K562 (cell line): Measurements from ENCODE around the gene SH3BP2. TPM values are rescaled to one million over a fixed set of nuclear protein-coding genes. Genes with fewer than 3 reads are reported as not detected.

Experiments used
- ATAC-seq: fragments of 200-7000 bp; cut with Tn5 transposase; 3 replicates; pipeline ENCODE4 v1.9.1; 2020; ENCODE audit warnings: moderate library complexity
- BruUV-seq: library from RNA; stranded (reverse); fragments of 400-500 nt; replicated peaks from 2 replicates; lab custom pipeline; 2021; lab: Mats Ljungman, UMichigan
- CTCF ChIA-PET: fragments of 300-600 bp; formaldehyde crosslinking; extraction: SDS; loops from one replicate; lab custom pipeline; 2021; ENCODE audit warnings: low intra/inter-chr PET ratio; lab: Yijun Ruan, JAX
- POLR2A ChIA-PET: fragments of 300-600, 350-650 bp; sonication (Branson Sonifier 250); formaldehyde crosslinking; extraction: SDS; loops from one replicate; lab custom pipeline; 2021; ENCODE audit warnings: antibody characterized with exemption, inconsistent platforms; lab: Yijun Ruan, JAX
- DNase-seq, 4 experiments: peaks; one replicate each; pipeline versions ENCODE4 v3.0.0 to v3.0.0-alpha.2; 2011 to 2018; ENCODE audit warnings: low spot score in 3 of 4, mixed read lengths in 3 of 4; ENCODE audit errors: extremely low read depth in 1 of 4
- FAIRE-seq: peaks from 2 replicates; lab custom pipeline; 2011; peaks lifted over from hg19 to GRCh38; lab: Jason Lieb, UNC
- H2AFZ ChIP-seq: 2 replicates; pipeline ENCODE4 v1.6.0; 2011; ENCODE audit warnings: low read depth, low read length, control low read depth, inconsistent platforms
- H3K27ac ChIP-seq: fragments of 200-600 bp; 3 replicates; pipeline ENCODE4 v1.8.0; 2011; ENCODE audit warnings: low read depth, mild to moderate bottlenecking, control low read depth, inconsistent platforms, low read length, moderate library complexity, mixed read lengths; ENCODE audit errors: extremely low read depth
- H3K27me3 ChIP-seq, 2 experiments: fragments of 300-600 bp in 1 of 2; 2 replicates in 1 of 2; 3 replicates in 1 of 2; pipeline versions ENCODE4 v1.6.0 to v1.8.0; 2011; ENCODE audit warnings: inconsistent platforms in 2 of 2, low read length in 2 of 2, mild to moderate bottlenecking in 1 of 2, mixed read lengths in 1 of 2, moderate library complexity in 1 of 2; ENCODE audit not compliant: control insufficient read depth in 2 of 2, insufficient read depth in 2 of 2
- H3K36me3 ChIP-seq: fragments of 300-600 bp; 3 replicates; pipeline ENCODE4 v1.8.0; 2011; ENCODE audit warnings: mild to moderate bottlenecking, low read length, inconsistent platforms; ENCODE audit not compliant: control insufficient read depth, insufficient read depth
- H3K4me1 ChIP-seq, 2 experiments: fragments of 200-600 bp in 1 of 2; replicated peaks in 1 of 2; 2 replicates in 1 of 2; 3 replicates in 1 of 2; pipeline versions ENCODE4 v1.5.1 to v1.8.0; 2011; ENCODE audit warnings: inconsistent platforms in 2 of 2, low read length in 2 of 2, mild to moderate bottlenecking in 1 of 2, mixed read lengths in 1 of 2, moderate library complexity in 1 of 2; ENCODE audit not compliant: control insufficient read depth in 2 of 2, insufficient read depth in 2 of 2
- H3K4me2 ChIP-seq: 2 replicates; pipeline ENCODE4 v1.6.1; 2011; ENCODE audit warnings: low read length, control low read depth, inconsistent platforms, mixed read lengths; ENCODE audit not compliant: insufficient read depth
- H3K4me3 ChIP-seq: fragments of 200-600 bp; sonication (generic), shearing (Covaris generic); 2 replicates; pipeline ENCODE4 v1.5.1; 2016; ENCODE audit warnings: control low read depth, inconsistent platforms
- H3K79me2 ChIP-seq: fragments of 200-600 bp; 3 replicates; pipeline ENCODE4 v1.8.0; 2011; ENCODE audit warnings: low read length, inconsistent platforms; ENCODE audit not compliant: control insufficient read depth, insufficient read depth
- H3K9ac ChIP-seq, 2 experiments: 2 replicates each; pipeline versions ENCODE4 v1.6.0 to v1.6.1; 2011; ENCODE audit warnings: low read depth in 2 of 2, low read length in 2 of 2, control low read depth in 1 of 2, inconsistent platforms in 1 of 2, mild to moderate bottlenecking in 1 of 2, mixed read lengths in 1 of 2; ENCODE audit not compliant: insufficient read depth in 1 of 2
- H3K9me1 ChIP-seq: one replicate; pipeline ENCODE4 v1.6.0; 2011; ENCODE audit warnings: inconsistent platforms, mild to moderate bottlenecking, low read length, moderate library complexity; ENCODE audit not compliant: control insufficient read depth, insufficient read depth
- H3K9me3 ChIP-seq: replicated peaks from 2 replicates; pipeline ENCODE4 v1.5.1; 2011; ENCODE audit warnings: low read depth, low read length, inconsistent platforms; ENCODE audit not compliant: control insufficient read depth, insufficient read depth
- H4K20me1 ChIP-seq: replicated peaks from 2 replicates; pipeline ENCODE4 v1.6.1; 2011; ENCODE audit warnings: low read length, inconsistent platforms, mixed read lengths; ENCODE audit not compliant: control insufficient read depth, insufficient read depth
- BMI1 ChIP-seq: fragments of 150-350 bp; IDR thresholded peaks from 2 replicates; pipeline ENCODE4 v1.6.1; 2014; ENCODE audit warnings: low read length
- COPS2 ChIP-seq: fragments of 450-650 bp; conservative IDR thresholded peaks from 2 replicates; pipeline ENCODE4 v1.6.1; 2016; ENCODE audit warnings: mild to moderate bottlenecking, moderate library complexity
- DEAF1 ChIP-seq: fragments of 450-650 bp; formaldehyde crosslinking; IDR thresholded peaks from 2 replicates; pipeline ENCODE4 v1.4.0; 2020; ENCODE audit warnings: mild to moderate bottlenecking, moderate library complexity
- EGR1 ChIP-seq: fragments of 450-650 bp; conservative IDR thresholded peaks from 2 replicates; pipeline ENCODE4 v1.6.1; 2017; ENCODE audit warnings: mild to moderate bottlenecking
- NFATC3 ChIP-seq: fragments of 450-650 bp; IDR thresholded peaks from 2 replicates; pipeline ENCODE4 v1.6.1; 2017; ENCODE audit warnings: mild to moderate bottlenecking
- NR2F6 ChIP-seq: fragments of 450-650 bp; formaldehyde crosslinking; IDR thresholded peaks from 2 replicates; pipeline ENCODE4 v1.4.0; 2020; ENCODE audit warnings: mild to moderate bottlenecking
- PHF21A ChIP-seq: fragments of 450-650 bp; IDR thresholded peaks from 2 replicates; pipeline ENCODE4 v1.6.1; 2017; ENCODE audit warnings: low read depth, borderline replicate concordance
- ZNF165 ChIP-seq: fragments of 250-450 bp; sonication (Bioruptor Pico); IDR thresholded peaks from 2 replicates; pipeline ENCODE4 v1.4.0; 2020; ENCODE audit warnings: borderline replicate concordance
- ZNF280B ChIP-seq: fragments of 250-450 bp; sonication (Bioruptor Pico); IDR thresholded peaks from 2 replicates; pipeline ENCODE4 v1.5.1; 2021; ENCODE audit warnings: mild to moderate bottlenecking
- ZNF586 ChIP-seq: fragments of 450-650 bp; formaldehyde crosslinking; conservative IDR thresholded peaks from 2 replicates; pipeline ENCODE4 v1.4.0; 2020; ENCODE audit warnings: mild to moderate bottlenecking, moderate library complexity
- WGBS: fragments of 100-300 bp; shearing (Covaris generic); methylation state at CpG from one replicate; pipeline ENCODE4 v1.1.6; 2016; ENCODE audit warnings: low coverage, mixed read lengths; ENCODE audit not compliant: insufficient coverage; ENCODE audit errors: missing lambda C conversion rate; 5-methylcytosine and 5-hydroxymethylcytosine counted together
- in situ Hi-C: fragments of 300-500 bp; cut with MboI; formaldehyde crosslinking; loops from 4 replicates; pipeline ENCODE4 v1.15.0; 2018; ENCODE audit warnings: inconsistent platforms, mixed read lengths
- intact Hi-C: fragments of 100-400 bp; cut with micrococcal nuclease; formaldehyde crosslinking; loops from 2 replicates; pipeline ENCODE4 v1.14.2; 2022
- polyA plus RNA-seq, 8 experiments: library from polyadenylated mRNA; depleted of rRNA in 4 of 8; stranded (reverse) in 5 of 8; unstranded in 3 of 8; fragments of >200 nt; fragmentation: Nextera tagmentation in 2 of 8; fragmentation: Illumina TruSeq in 1 of 8; extraction: Ambion mirVana in 2 of 8; extraction: Trizol in 1 of 8; gene quantifications; 2 replicates each; pipeline versions ENCODE4 v1.2.1 to v1.2.3, GENCODE V29; 2011 to 2014; ENCODE audit warnings: inconsistent platforms in 1 of 8, missing spikeins in 1 of 8
- total RNA-seq, 7 experiments: library from RNA; depleted of rRNA in 6 of 7; stranded (reverse); fragments of >200 nt in 6 of 7; fragmentation: Illumina TruSeq in 2 of 7; extraction: Trizol in 2 of 7; gene quantifications; 2 replicates each; pipeline versions ENCODE4 v1.2.1 to v1.2.3, GENCODE V29; 2011 to 2021; ENCODE audit warnings: low replicate concordance in 1 of 7

SH3BP2 gene
- total and polyA plus RNA-seq, 9 of the 15 experiments (the other 6 are each of a cell fraction or from before 2014, with no cell fraction given): 0.34 to 16.0 (median 5.1) TPM

DNA sequence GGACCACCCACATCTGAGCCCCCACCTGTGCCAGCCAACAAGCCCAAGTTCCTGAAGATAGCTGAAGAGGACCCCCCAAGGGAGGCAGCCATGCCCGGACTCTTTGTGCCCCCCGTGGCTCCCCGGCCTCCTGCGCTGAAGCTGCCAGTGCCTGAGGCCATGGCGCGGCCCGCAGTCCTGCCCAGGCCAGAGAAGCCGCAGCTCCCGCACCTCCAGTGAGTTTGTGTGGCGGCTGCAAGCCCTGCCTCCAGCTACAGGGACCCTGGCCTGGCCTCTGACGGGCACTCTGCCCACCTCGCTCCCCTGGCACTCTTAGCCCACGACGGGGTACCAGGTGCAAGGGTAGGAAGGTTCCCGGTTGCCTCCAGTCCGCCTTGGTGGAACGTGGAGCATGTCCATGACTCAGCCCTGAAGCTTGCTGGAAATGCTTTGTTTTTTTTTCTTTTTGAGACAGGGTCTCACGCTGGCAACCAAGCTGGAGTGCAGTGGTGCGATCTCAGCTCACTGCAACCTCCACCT lies 37.1 kb downstream of the SH3BP2 start:
- no peaks in the 10 kb centered on the region for H3K9me3 ChIP-seq
- H3K9me1 ChIP-seq: no peaks in the 10 kb centered on the region
- no peaks in the 10 kb centered on the region for H3K36me3 ChIP-seq
- H3K4me1 ChIP-seq: peaks cover 0 to 60% of the 10 kb centered on the region in 2 experiments; a peak in 3 of 5 replicates
- ChIA-PET CTCF (no interaction called here), POLR2A (no interaction called here)
- DNase-seq (no peak), ATAC-seq (no peak), FAIRE-seq (no peak)
- BruUV-seq: no TSS peak
- in situ Hi-C loops: no loop called here
- WGBS: 78% methylated on average over 19 of the region's 19 CpGs
- no peak overlapping the region for H3K4me3 ChIP-seq
- intact Hi-C loops: no loop called here
- no peak overlapping the region for H3K27ac ChIP-seq
- no peaks in the 10 kb centered on the region for H3K27me3 ChIP-seq
- H3K79me2 ChIP-seq: no peaks in the 10 kb centered on the region
- H4K20me1 ChIP-seq: no peaks in the 10 kb centered on the region
- peak overlapping the region in 1 of 2 experiments; percentile 52; a peak in 1 of 4 replicates for H3K9ac ChIP-seq
- H2AFZ ChIP-seq: no peak overlapping the region
- no peak overlapping the region for H3K4me2 ChIP-seq
- TF ChIP-seq EGR1: no peak
- TF ChIP-seq ZNF586 (CRISPR knock-in tag): no peak
- TF ChIP-seq BMI1: no peak
- TF ChIP-seq NFATC3: no peak
- TF ChIP-seq ZNF165 (CRISPR knock-in tag): no peak
- TF ChIP-seq COPS2: no peak
- TF ChIP-seq DEAF1 (CRISPR knock-in tag): no peak
- no peak for TF ChIP-seq NR2F6
- no peak for TF ChIP-seq PHF21A
- no peak for TF ChIP-seq ZNF280B (CRISPR knock-in tag)
